Gastrocnemius medialis (tissue), 4 donors: ENCODE data around the gene RPS14. TPM values are rescaled to one million over a fixed set of nuclear protein-coding genes. Genes with fewer than 3 reads are reported as not detected.

Source experiments
- ATAC-seq, 2 donors: fragments of 150-250 bp; one replicate each; pipeline ENCODE4 v1.9.1; 2016
- DNase-seq, 2 donors: peaks; one replicate each; pipeline ENCODE4 v3.0.0-alpha.2; 2019
- H3K27ac ChIP-seq, 4 donors: fragments of 200-600 bp; sonication (generic); 1 replicate in 1 of 4; 2 replicates in 3 of 4; pipeline ENCODE4 v1.5.1; 2016 to 2018; ENCODE audit warnings: mild to moderate bottlenecking in 2 of 4, moderate library complexity in 1 of 4
- H3K27me3 ChIP-seq, 3 donors: fragments of 200-600 bp; sonication (generic) in 2 of 3; 1 replicate in 1 of 3; 2 replicates in 2 of 3; pipeline versions ENCODE4 v1.5.1 to v1.6.0; 2016 to 2019; ENCODE audit warnings: mild to moderate bottlenecking in 1 of 3, moderate library complexity in 1 of 3
- H3K36me3 ChIP-seq, 2 donors: fragments of 200-600 bp; sonication (generic) in 1 of 2; one replicate each; pipeline ENCODE4 v1.5.1; 2017 to 2018
- H3K4me1 ChIP-seq, 2 donors: fragments of 200-600 bp; sonication (generic) in 1 of 2; one replicate each; pipeline ENCODE4 v1.5.1; 2016 to 2017; ENCODE audit warnings: mild to moderate bottlenecking in 2 of 2
- H3K4me3 ChIP-seq, 4 donors: fragments of 200-600 bp; sonication (generic) in 3 of 4; 1 replicate in 1 of 4; 2 replicates in 3 of 4; pipeline ENCODE4 v1.5.1; 2016 to 2019; ENCODE audit warnings: mild to moderate bottlenecking in 2 of 4
- H3K9me3 ChIP-seq, 3 donors: fragments of 200-600 bp; sonication (generic) in 2 of 3; 1 replicate in 1 of 3; 2 replicates in 2 of 3; pipeline ENCODE4 v1.5.1; 2016 to 2019
- CTCF ChIP-seq, 5 experiments: fragments of 450-650 bp in 3 of 5; fragments of 200-600 bp in 2 of 5; sonication (generic) in 2 of 5; IDR thresholded peaks in 4 of 5; conservative IDR thresholded peaks in 1 of 5; 1 replicate in 4 of 5; 2 replicates in 1 of 5; pipeline ENCODE4 v1.5.1; 2016 to 2019; ENCODE audit warnings: antibody characterized with exemption in 5 of 5, mild to moderate bottlenecking in 3 of 5, moderate library complexity in 3 of 5
- POLR2A ChIP-seq, 2 donors: fragments of 450-650 bp; IDR thresholded peaks; one replicate each; pipeline ENCODE4 v1.6.1; 2017; ENCODE audit warnings: antibody characterized with exemption in 2 of 2, mild to moderate bottlenecking in 2 of 2, moderate library complexity in 2 of 2
- in situ Hi-C, 4 donors: fragments of 200-750 bp; cut with MboI; loops; one replicate each; pipeline versions ENCODE4 v1.15.0 to v1.8.0; 2017; ENCODE audit warnings: low sequenced_read_pairs in 4 of 4
- intact Hi-C: fragments of 100-400 bp; cut with DNase I; formaldehyde crosslinking; loops from one replicate; pipeline ENCODE4 v1.15.1; 2023; ENCODE audit warnings: low total_unique reads
- total RNA-seq, 4 donors: library from RNA; depleted of rRNA; stranded (reverse); fragments of >200 nt; gene quantifications; one replicate each; pipeline versions ENCODE4 v1.1.0 to v1.2.3, GENCODE V29; 2016

RPS14 gene
- total RNA-seq, 4 donors from 2014 or later: 1,865 to 2,215 (median 2,024) TPM

GRCh38 chr5:150393096-150393645, 56.4 kb downstream of the RPS14 start:
- Histone ChIP-seq H3K4me3 (no peak overlapping the region), H3K4me1 (no peaks in the 10 kb centered on the region), H3K27me3 (no peaks in the 10 kb centered on the region), H3K9me3 (no peaks in the 10 kb centered on the region), H3K36me3 (peaks cover 0 to 91% of the 10 kb centered on the region in 2 donors), H3K27ac (no peak overlapping the region)
- in situ Hi-C loops (no loop called here), intact Hi-C loops (no loop called here)
- TF ChIP-seq CTCF (IDR thresholded peaks at IDR 0.05 in 4 of 5, conservative IDR thresholded peaks at IDR 0.05 in 1 of 5) (no peak), POLR2A (IDR thresholded peaks at IDR 0.05) (no peak)
- ATAC-seq (no peak), DNase-seq (no peak)

- Histone ChIP-seq H3K4me3 (no peak overlapping the region), H3K36me3 (peaks cover 0 to 91% of the 10 kb centered on the region in 2 donors), H3K27ac (no peak overlapping the region), H3K9me3 (no peaks in the 10 kb centered on the region), H3K27me3 (no peaks in the 10 kb centered on the region), H3K4me1 (no peaks in the 10 kb centered on the region)
- no peak for TF ChIP-seq POLR2A (IDR thresholded peaks at IDR 0.05)
- TF ChIP-seq CTCF (IDR thresholded peaks at IDR 0.05 in 4 of 5, conservative IDR thresholded peaks at IDR 0.05 in 1 of 5): no peak
- DNase-seq (no peak), ATAC-seq (no peak)
- intact Hi-C loops: no loop called here
- in situ Hi-C loops: no loop called here
Observed at GRCh38 chr5:150392680-150393079, 56.9 kb downstream of the RPS14 start.

Other genes starting within 250 kb of the RPS14 start
- 10 to 100 TPM; 32.0 to 78.1 (median 48.6) TPM for gene CAMK2A, start 160.0 kb downstream of the RPS14 start, total RNA-seq
- not detected for gene ARSI, start 146.8 kb downstream of the RPS14 start, total RNA-seq
- 10 to 100 TPM; 22.1 to 31.7 (median 27.1) TPM for gene TCOF1, start 92.0 kb downstream of the RPS14 start, total RNA-seq
- 100 to 1,000 TPM; 123 to 291 (median 160) TPM for gene CD74, start 36.8 kb downstream of the RPS14 start, total RNA-seq
- gene NDST1, start 58.4 kb upstream of the RPS14 start, total RNA-seq: 10 to 100 TPM; 36.1 to 70.5 (median 50.5) TPM
- 100 to 1,000 TPM; 419 to 569 (median 539) TPM for gene SYNPO, start 190.9 kb upstream of the RPS14 start, total RNA-seq
- 10 to 100 TPM in 3 of 4 donors, 1 to 10 TPM in 1; 4.8 to 12.6 (median 11.3) TPM for gene MYOZ3, start 211.5 kb upstream of the RPS14 start, total RNA-seq